Natural killer cell (primary cell): ENCODE measurements around the gene CFAP20. TPM values are rescaled to one million over a fixed set of nuclear protein-coding genes. Genes with fewer than 3 reads are reported as not detected.

Experiments used
- ATAC-seq, 3 donors: fragments of 150-1000 bp in 2 of 3; fragments of 200-7000 bp in 1 of 3; cut with Tn5 transposase; 1 replicate in 1 of 3; 2 replicates in 2 of 3; pipeline ENCODE4 v1.10.0; 2021; ENCODE audit warnings: mild to moderate bottlenecking in 2 of 3, moderate library complexity in 2 of 3
- DNase-seq, 2 donors: peaks; one replicate each; pipeline versions ENCODE4 v3.0.0 to v3.0.0-alpha.2; 2013 to 2021; ENCODE audit warnings: mixed read lengths in 1 of 2
- H3K27ac ChIP-seq: one replicate; pipeline ENCODE4 v1.5.1; 2013; ENCODE audit warnings: mild to moderate bottlenecking, low read length
- H3K27me3 ChIP-seq: one replicate; pipeline ENCODE4 v1.6.1; 2013; ENCODE audit warnings: low read length; ENCODE audit not compliant: control insufficient read depth, insufficient read depth
- H3K36me3 ChIP-seq: one replicate; pipeline ENCODE4 v1.6.1; 2013; ENCODE audit warnings: low read length; ENCODE audit not compliant: control insufficient read depth, insufficient read depth
- H3K4me1 ChIP-seq: one replicate; pipeline ENCODE4 v1.6.1; 2013; ENCODE audit warnings: low read length; ENCODE audit not compliant: control insufficient read depth, insufficient read depth
- H3K4me3 ChIP-seq: one replicate; pipeline ENCODE4 v1.5.1; 2013; ENCODE audit warnings: low read length
- H3K9me3 ChIP-seq: one replicate; pipeline ENCODE4 v1.6.1; 2013; ENCODE audit warnings: low read length; ENCODE audit not compliant: control insufficient read depth, insufficient read depth
- H3K27ac Mint-ChIP-seq, 2 donors: one replicate each; pipeline ENCODE4 v1.8.0; 2022; ENCODE audit warnings: mild to moderate bottlenecking in 2 of 2, mixed read lengths in 2 of 2, moderate library complexity in 1 of 2
- H3K27me3 Mint-ChIP-seq, 2 donors: one replicate each; pipeline ENCODE4 v1.8.0; 2022; ENCODE audit warnings: low read depth in 2 of 2, mixed read lengths in 2 of 2
- H3K36me3 Mint-ChIP-seq: one replicate; pipeline ENCODE4 v1.8.0; 2022; ENCODE audit warnings: mixed read lengths
- H3K4me1 Mint-ChIP-seq, 2 donors: one replicate each; pipeline ENCODE4 v1.8.0; 2022; ENCODE audit warnings: mixed read lengths in 2 of 2
- H3K4me3 Mint-ChIP-seq: one replicate; pipeline ENCODE4 v1.8.0; 2022; ENCODE audit warnings: mild to moderate bottlenecking, moderate library complexity, mixed read lengths
- H3K9me3 Mint-ChIP-seq, 2 donors: one replicate each; pipeline ENCODE4 v1.8.0; 2022; ENCODE audit warnings: mixed read lengths in 2 of 2
- CTCF ChIP-seq: fragments of 200-600 bp; IDR thresholded peaks from one replicate; pipeline ENCODE4 v1.8.0; 2022; ENCODE audit warnings: antibody characterized with exemption
- WGBS: methylation state at CpG from one replicate; pipeline ENCODE4 v1.1.7; 2013; ENCODE audit warnings: missing lambda C conversion rate; ENCODE audit not compliant: insufficient coverage; 5-methylcytosine and 5-hydroxymethylcytosine counted together
- intact Hi-C: fragments of 100-400 bp; cut with micrococcal nuclease; formaldehyde crosslinking; loops from one replicate; pipeline ENCODE4 v1.14.2; 2022
- total RNA-seq, 4 donors: library from RNA; stranded (reverse); fragments of 120-200 nt in 1 of 4; gene quantifications; one replicate each; pipeline versions ENCODE4 v1.2.3 to v1.2.4, GENCODE V29; 2013 to 2022

CFAP20 gene
- total RNA-seq, 3 donors from 2014 or later (not counting 1 experiment from before 2014, with no cell fraction given), result 57.9 to 137 (median 64.7) TPM

- no peaks in the 10 kb centered on the region for H3K4me1 ChIP-seq
- H3K27ac ChIP-seq, result no peak overlapping the region
- DNase-seq (no peak), ATAC-seq (no peak)
- 80% methylated on average over 3 of the region's 3 CpGs for WGBS
- no peaks in the 10 kb centered on the region for H3K27me3 ChIP-seq
- TF ChIP-seq CTCF, result no peak
- no peak overlapping the region for H3K27ac Mint-ChIP-seq
- H3K4me1 Mint-ChIP-seq, result no peaks in the 10 kb centered on the region
- H3K36me3 ChIP-seq, result peaks cover 31% of the 10 kb centered on the region
- no peaks in the 10 kb centered on the region for H3K9me3 Mint-ChIP-seq
- H3K36me3 Mint-ChIP-seq, result peaks cover 16% of the 10 kb centered on the region
- intact Hi-C loops, result no loop called here
- H3K27me3 Mint-ChIP-seq, result no peaks in the 10 kb centered on the region
- no peaks in the 10 kb centered on the region for H3K9me3 ChIP-seq
- no peak overlapping the region for H3K4me3 ChIP-seq
- H3K4me3 Mint-ChIP-seq, result no peak overlapping the region
Measured at GRCh38 chr16:58111302-58111627, 17.9 kb downstream of the CFAP20 start.

GRCh38 chr16:58110571-58111301, 18.4 kb downstream of the CFAP20 start:
- H3K27ac Mint-ChIP-seq, result no peak overlapping the region
- Histone ChIP-seq H3K4me1 (no peaks in the 10 kb centered on the region), H3K27me3 (no peaks in the 10 kb centered on the region), H3K36me3 (peaks cover 25% of the 10 kb centered on the region), H3K27ac (no peak overlapping the region), H3K4me3 (no peak overlapping the region), H3K9me3 (no peaks in the 10 kb centered on the region)
- H3K36me3 Mint-ChIP-seq, result peaks cover 15% of the 10 kb centered on the region
- ATAC-seq (no peak), DNase-seq (no peak)
- no peaks in the 10 kb centered on the region for H3K9me3 Mint-ChIP-seq
- no peak overlapping the region for H3K4me3 Mint-ChIP-seq
- WGBS, result 79% methylated on average over 9 of the region's 12 CpGs
- intact Hi-C loops, result no loop called here
- no peaks in the 10 kb centered on the region for H3K4me1 Mint-ChIP-seq
- TF ChIP-seq CTCF, result no peak
- H3K27me3 Mint-ChIP-seq, result no peaks in the 10 kb centered on the region

GRCh38 chr16:58109881-58110280, 19.3 kb downstream of the CFAP20 start:
- Mint-ChIP-seq H3K4me3 (no peak overlapping the region), H3K36me3 (peaks cover 8% of the 10 kb centered on the region), H3K27me3 (no peaks in the 10 kb centered on the region), H3K27ac (no peak overlapping the region), H3K9me3 (no peaks in the 10 kb centered on the region), H3K4me1 (peaks cover 0 to 5% of the 10 kb centered on the region in 2 donors)
- Histone ChIP-seq H3K27me3 (no peaks in the 10 kb centered on the region), H3K27ac (no peak overlapping the region), H3K36me3 (peaks cover 17% of the 10 kb centered on the region), H3K4me1 (no peaks in the 10 kb centered on the region), H3K4me3 (no peak overlapping the region), H3K9me3 (no peaks in the 10 kb centered on the region)
- WGBS, result 97% methylated on average over 2 of the region's 2 CpGs
- TF ChIP-seq CTCF, result no peak
- DNase-seq (no peak), ATAC-seq (no peak)
- intact Hi-C loops, result no loop called here

GRCh38 chr16:58109330-58109729, 19.9 kb downstream of the CFAP20 start:
- H3K9me3 Mint-ChIP-seq, result no peaks in the 10 kb centered on the region
- intact Hi-C loops, result no loop called here
- no peak for TF ChIP-seq CTCF

More at GRCh38 chr16:58109330-58109729, 19.9 kb downstream of the CFAP20 start:
- Histone ChIP-seq H3K36me3 (peaks cover 11% of the 10 kb centered on the region), H3K27me3 (no peaks in the 10 kb centered on the region), H3K4me3 (no peak overlapping the region), H3K4me1 (no peaks in the 10 kb centered on the region), H3K9me3 (no peaks in the 10 kb centered on the region), H3K27ac (no peak overlapping the region)
- peaks cover 8% of the 10 kb centered on the region for H3K36me3 Mint-ChIP-seq
- H3K27me3 Mint-ChIP-seq, result no peaks in the 10 kb centered on the region
- DNase-seq (no peak), ATAC-seq (no peak)
- 33% methylated on average over 8 of the region's 8 CpGs for WGBS
- no peak overlapping the region for H3K27ac Mint-ChIP-seq
- no peak overlapping the region for H3K4me3 Mint-ChIP-seq
- peaks cover 0 to 5% of the 10 kb centered on the region in 2 donors for H3K4me1 Mint-ChIP-seq
